SK-N-MC (cell line): ENCODE results near the gene RALGAPA2.

Experiments used
- DNase-seq: peaks from one replicate; pipeline ENCODE4 v3.0.0-alpha.2; 2011; ENCODE audit warnings: low read depth, low spot score
- H3K27ac ChIP-seq: fragments of 200-600 bp; sonication (generic); 2 replicates; pipeline ENCODE4 v1.5.1; 2016; ENCODE audit warnings: mixed run types
- H3K36me3 ChIP-seq: fragments of 200-600 bp; sonication (generic); 2 replicates; pipeline ENCODE4 v1.6.1; 2017; ENCODE audit warnings: antibody characterized with exemption, low read length, mixed read lengths; ENCODE audit not compliant: insufficient read depth
- H3K4me3 ChIP-seq: fragments of 200-600 bp; sonication (generic); 2 replicates; pipeline ENCODE4 v1.5.1; 2016
- H3K9ac ChIP-seq: fragments of 200-600 bp; sonication (generic); 2 replicates; pipeline ENCODE4 v1.8.0; 2017; ENCODE audit warnings: mixed run types, mixed read lengths; ENCODE audit not compliant: insufficient read length
- H3K9me3 ChIP-seq: fragments of 200-600 bp; sonication (generic); 2 replicates; pipeline ENCODE4 v1.6.1; 2017; ENCODE audit warnings: low read depth, mild to moderate bottlenecking, antibody characterized with exemption, low read length, moderate library complexity, mixed read lengths
- EZH2 ChIP-seq: fragments of 200-600 bp; sonication (generic); IDR thresholded peaks from one replicate; pipeline ENCODE4 v1.6.1; 2017; ENCODE audit warnings: antibody characterized with exemption
- FOXP2 ChIP-seq: optimal IDR thresholded peaks from 2 replicates; pipeline ENCODE3; 2011; ENCODE audit warnings: mild to moderate bottlenecking, moderate library complexity; ENCODE audit not compliant: insufficient read depth; ENCODE audit errors: extremely low read length, control extremely low read depth
- POLR2AphosphoS5 ChIP-seq: IDR thresholded peaks from 2 replicates; pipeline ENCODE4 v1.6.1; 2012; ENCODE audit warnings: mild to moderate bottlenecking, low read depth, low read length, borderline replicate concordance

The RALGAPA2 gene

DNA sequence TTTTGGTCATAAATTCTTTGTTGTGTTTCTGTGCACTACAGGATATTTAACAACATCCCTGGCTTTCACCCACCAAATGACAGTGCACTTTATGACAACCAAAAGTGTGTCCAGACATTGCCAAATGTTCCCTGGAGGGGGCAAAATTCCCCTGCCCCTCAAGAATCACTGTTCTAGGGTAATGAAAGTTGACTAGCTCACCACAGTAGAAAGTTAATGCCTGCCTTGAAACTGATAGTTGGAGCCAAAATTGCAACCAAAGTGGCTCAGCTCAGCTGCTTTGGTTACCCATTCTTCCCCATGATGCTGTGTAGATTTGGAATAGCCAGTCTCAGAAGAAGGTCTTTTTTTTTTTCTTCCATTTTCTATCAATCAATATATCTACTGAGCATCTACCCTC is 150.6 kb downstream of the RALGAPA2 start:
- no peak overlapping the region for H3K4me3 ChIP-seq
- no peak overlapping the region for H3K9ac ChIP-seq
- H3K27ac ChIP-seq: no peak overlapping the region
- DNase-seq: no peak
- H3K9me3 ChIP-seq: no peaks in the 10 kb centered on the region
- no peaks in the 10 kb centered on the region for H3K36me3 ChIP-seq
- TF ChIP-seq POLR2AphosphoS5 (no peak), EZH2 (no peak), FOXP2 (no peak)

DNA sequence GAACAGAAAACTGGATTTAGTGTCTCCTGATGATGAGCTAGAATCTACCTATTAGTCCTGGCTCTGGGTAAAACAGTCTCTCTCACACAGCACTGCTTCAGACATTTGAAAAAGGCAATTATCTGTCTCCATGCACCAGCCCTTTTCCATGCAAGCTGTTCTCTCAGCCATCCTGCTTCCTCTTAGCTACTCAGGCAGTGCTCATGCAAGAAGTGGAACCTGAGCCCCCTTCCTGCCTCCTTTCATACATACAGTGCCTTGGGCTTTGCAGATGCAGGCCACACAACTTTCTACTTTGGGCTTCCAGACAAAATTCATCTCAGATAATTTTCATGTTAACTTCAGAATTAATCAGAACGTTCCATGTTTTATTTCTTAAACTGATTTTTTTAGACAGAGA is 151.3 kb downstream of the RALGAPA2 start:
- Histone ChIP-seq H3K9me3 (no peaks in the 10 kb centered on the region), H3K4me3 (no peak overlapping the region), H3K27ac (no peak overlapping the region), H3K36me3 (no peaks in the 10 kb centered on the region), H3K9ac (no peak overlapping the region)
- no peak for DNase-seq
- no peak for TF ChIP-seq FOXP2
- no peak for TF ChIP-seq EZH2
- no peak for TF ChIP-seq POLR2AphosphoS5

DNA sequence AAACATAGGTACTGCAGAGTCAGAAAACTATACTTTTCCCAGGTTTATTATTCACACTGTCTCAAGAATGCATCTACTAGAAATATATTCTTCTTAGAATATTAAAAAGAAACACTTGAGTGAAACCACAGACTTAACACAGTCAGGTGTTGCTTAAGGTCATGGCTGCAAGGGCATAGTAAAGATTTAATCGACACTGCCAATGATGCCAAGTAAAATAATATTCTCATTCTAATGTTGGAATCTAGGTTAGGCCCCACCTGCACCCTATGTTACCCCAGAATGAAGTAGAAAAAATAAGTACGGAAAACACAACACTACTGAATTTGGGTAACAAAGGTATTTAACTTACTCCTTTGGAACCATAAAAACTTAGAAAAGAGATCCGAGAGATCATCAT is 155.0 kb downstream of the RALGAPA2 start:
- DNase-seq: no peak
- no peak overlapping the region for H3K9ac ChIP-seq
- no peak overlapping the region for H3K4me3 ChIP-seq
- no peaks in the 10 kb centered on the region for H3K36me3 ChIP-seq
- no peaks in the 10 kb centered on the region for H3K9me3 ChIP-seq
- TF ChIP-seq EZH2: no peak
- TF ChIP-seq POLR2AphosphoS5: no peak
- no peak overlapping the region for H3K27ac ChIP-seq

DNA sequence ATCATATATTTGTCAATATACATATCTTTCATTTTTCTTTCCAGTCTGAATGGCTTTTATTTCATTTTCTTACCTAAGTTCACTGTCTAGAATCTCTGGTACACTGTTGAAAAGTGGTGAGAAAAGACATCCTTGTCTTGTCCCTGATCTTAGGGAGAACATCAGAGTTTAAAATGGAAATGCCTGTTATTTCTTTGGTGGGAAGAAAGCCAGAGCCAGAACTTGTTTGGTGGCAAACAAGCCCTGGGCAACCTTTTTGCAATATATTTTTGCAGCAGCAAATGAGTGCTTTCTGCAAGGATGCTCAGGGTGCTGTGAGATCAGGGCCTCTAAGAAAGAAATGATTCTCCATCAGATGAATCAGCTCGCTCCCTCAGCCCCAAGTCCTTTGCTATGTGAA is 156.6 kb downstream of the RALGAPA2 start:
- TF ChIP-seq POLR2AphosphoS5: no peak
- TF ChIP-seq FOXP2: no peak
- no peak for TF ChIP-seq EZH2
- Histone ChIP-seq H3K9me3 (no peaks in the 10 kb centered on the region), H3K4me3 (no peak overlapping the region), H3K27ac (no peak overlapping the region), H3K9ac (no peak overlapping the region), H3K36me3 (no peaks in the 10 kb centered on the region)
- DNase-seq: no peak

DNA sequence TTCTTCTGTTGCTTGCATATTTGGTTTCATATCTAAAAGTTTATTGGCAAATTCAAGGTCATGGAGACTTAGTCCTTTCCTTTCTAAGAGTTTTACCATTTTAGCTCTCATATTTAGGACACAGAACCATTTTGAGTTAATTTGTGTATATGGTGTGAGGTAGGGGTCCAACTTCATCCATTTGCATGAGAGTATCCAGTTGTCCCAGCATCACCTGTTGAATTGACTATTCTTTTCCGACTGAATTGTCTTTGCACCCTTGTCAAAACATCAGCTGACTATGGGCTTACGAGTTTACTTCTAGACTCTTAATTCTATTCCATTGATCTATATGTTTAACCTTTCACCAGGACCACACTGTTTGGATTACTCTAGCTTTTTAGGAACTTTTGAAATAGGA is 157.5 kb downstream of the RALGAPA2 start:
- H3K9ac ChIP-seq: no peak overlapping the region
- H3K27ac ChIP-seq: no peak overlapping the region
- TF ChIP-seq POLR2AphosphoS5 (no peak), EZH2 (no peak), FOXP2 (no peak)
- no peaks in the 10 kb centered on the region for H3K9me3 ChIP-seq
- DNase-seq: no peak
- no peak overlapping the region for H3K4me3 ChIP-seq
- no peaks in the 10 kb centered on the region for H3K36me3 ChIP-seq

DNA sequence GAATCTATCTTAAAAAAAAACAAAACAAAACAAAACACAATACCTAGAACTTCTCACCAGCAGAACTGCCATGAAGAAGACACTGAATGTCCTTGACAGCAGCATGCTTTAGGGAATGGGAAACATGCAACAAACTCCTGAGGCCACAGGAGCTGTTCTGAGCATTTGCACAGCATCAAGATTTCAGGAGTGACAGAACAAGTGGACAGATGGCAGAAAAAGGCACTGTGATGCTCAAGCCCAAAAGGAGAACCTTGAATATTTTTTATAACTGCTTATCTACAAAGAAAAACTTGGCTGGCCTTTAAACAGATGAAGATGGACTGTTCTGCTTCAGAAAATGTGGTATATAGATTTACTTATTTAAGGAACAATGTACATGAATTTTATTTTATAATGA is 158.9 kb downstream of the RALGAPA2 start:
- Histone ChIP-seq H3K9ac (no peak overlapping the region), H3K4me3 (no peak overlapping the region), H3K27ac (no peak overlapping the region), H3K9me3 (no peaks in the 10 kb centered on the region), H3K36me3 (no peaks in the 10 kb centered on the region)
- DNase-seq: no peak
- TF ChIP-seq FOXP2: no peak
- no peak for TF ChIP-seq POLR2AphosphoS5
- TF ChIP-seq EZH2: no peak

DNA sequence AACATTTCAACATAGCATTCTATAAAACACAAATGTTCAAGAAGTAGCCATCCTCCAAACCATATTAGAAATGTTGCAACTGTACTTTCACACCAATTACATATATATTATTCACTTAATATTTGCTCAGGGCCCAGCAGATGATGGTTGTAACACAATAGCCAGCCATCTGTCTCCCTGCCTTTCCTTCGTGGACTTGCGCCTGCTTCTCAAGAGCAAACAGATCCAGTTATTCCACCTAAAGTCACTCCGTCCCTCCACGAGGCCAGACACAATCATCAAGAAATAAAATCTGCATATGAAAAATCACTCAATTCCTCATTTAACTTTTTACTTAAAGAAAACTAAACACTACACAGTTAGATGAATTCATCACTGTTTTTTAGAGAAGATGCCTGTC is 160.4 kb downstream of the RALGAPA2 start:
- H3K27ac ChIP-seq: no peak overlapping the region
- H3K9ac ChIP-seq: no peak overlapping the region
- H3K4me3 ChIP-seq: no peak overlapping the region
- no peak for TF ChIP-seq POLR2AphosphoS5
- TF ChIP-seq EZH2: no peak
- no peak for TF ChIP-seq FOXP2
- H3K9me3 ChIP-seq: no peaks in the 10 kb centered on the region
- H3K36me3 ChIP-seq: no peaks in the 10 kb centered on the region
- no peak for DNase-seq

DNA sequence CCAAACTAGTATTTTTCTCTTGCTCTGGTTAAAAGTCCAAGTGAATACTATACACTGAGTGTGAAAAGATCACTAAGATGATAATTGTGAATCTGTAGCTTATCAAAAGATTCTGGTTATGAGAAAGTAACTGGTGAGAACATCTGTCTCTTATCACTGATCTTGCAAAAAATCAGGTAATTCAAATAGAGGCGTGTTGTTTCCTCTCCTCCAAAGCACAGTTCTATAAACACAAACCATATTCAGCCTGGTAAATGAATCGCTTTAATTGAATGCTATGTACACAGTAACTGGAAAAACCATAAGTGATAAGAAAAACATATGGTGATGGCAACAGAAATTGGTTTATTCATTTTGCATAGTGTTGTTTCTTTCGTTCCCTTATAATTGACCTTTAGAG is 161.0 kb downstream of the RALGAPA2 start:
- TF ChIP-seq FOXP2 (no peak), POLR2AphosphoS5 (no peak), EZH2 (no peak)
- H3K4me3 ChIP-seq: no peak overlapping the region

DNA sequence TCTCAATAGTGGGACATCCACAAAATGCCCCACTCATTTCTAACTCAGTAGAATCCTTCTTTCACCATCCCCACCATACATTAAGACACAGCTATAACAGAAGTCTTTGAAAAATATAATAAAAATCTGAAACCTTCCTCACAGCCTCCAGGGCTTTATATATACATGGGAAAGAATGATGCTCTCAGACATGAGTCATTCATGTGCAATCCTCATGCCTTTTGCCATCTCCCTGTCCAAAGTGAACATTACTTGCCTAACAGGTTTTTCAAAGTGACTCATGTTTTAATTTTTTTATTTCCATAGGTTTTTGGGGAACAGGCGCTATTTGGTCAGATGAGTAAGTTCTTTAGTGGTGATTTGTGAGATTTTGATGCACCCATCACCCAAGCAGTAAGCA is 162.7 kb downstream of the RALGAPA2 start:
- Histone ChIP-seq H3K36me3 (no peaks in the 10 kb centered on the region), H3K4me3 (no peak overlapping the region), H3K9me3 (no peaks in the 10 kb centered on the region), H3K27ac (no peak overlapping the region), H3K9ac (no peak overlapping the region)
- TF ChIP-seq FOXP2 (no peak), POLR2AphosphoS5 (no peak), EZH2 (no peak)
- no peak for DNase-seq

More for the DNA sequence above, 161.0 kb downstream of the RALGAPA2 start:
- no peaks in the 10 kb centered on the region for H3K36me3 ChIP-seq
- no peak for DNase-seq
- H3K9ac ChIP-seq: no peak overlapping the region
- H3K9me3 ChIP-seq: no peaks in the 10 kb centered on the region
- H3K27ac ChIP-seq: no peak overlapping the region

DNA sequence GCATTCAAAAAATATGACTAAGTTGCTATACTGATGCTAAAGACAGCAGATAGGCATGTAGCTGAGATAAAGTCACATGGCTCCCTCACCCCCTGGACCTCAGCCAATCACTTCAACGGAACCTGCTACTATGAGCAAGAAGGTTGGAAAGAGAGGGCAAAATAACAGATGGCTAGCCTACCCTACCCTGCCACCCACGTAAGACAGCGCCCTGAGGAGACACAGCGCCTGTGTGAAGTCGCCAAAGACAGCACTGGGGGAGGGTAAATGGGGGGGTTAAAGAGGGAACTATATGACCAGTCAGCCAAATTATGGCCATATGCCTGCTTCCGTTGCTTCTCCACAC is 163.2 kb downstream of the RALGAPA2 start:
- DNase-seq: no peak
- H3K27ac ChIP-seq: no peak overlapping the region
- TF ChIP-seq EZH2 (no peak), FOXP2 (no peak), POLR2AphosphoS5 (no peak)

More for the DNA sequence above, 163.2 kb downstream of the RALGAPA2 start:
- no peaks in the 10 kb centered on the region for H3K9me3 ChIP-seq
- no peak overlapping the region for H3K4me3 ChIP-seq
- H3K36me3 ChIP-seq: no peaks in the 10 kb centered on the region
- no peak overlapping the region for H3K9ac ChIP-seq
